ENCODE measurements around the gene ASB13. TPM values are rescaled to one million over a fixed set of nuclear protein-coding genes. Genes with fewer than 3 reads are reported as not detected.

Gene ASB13

DNA sequence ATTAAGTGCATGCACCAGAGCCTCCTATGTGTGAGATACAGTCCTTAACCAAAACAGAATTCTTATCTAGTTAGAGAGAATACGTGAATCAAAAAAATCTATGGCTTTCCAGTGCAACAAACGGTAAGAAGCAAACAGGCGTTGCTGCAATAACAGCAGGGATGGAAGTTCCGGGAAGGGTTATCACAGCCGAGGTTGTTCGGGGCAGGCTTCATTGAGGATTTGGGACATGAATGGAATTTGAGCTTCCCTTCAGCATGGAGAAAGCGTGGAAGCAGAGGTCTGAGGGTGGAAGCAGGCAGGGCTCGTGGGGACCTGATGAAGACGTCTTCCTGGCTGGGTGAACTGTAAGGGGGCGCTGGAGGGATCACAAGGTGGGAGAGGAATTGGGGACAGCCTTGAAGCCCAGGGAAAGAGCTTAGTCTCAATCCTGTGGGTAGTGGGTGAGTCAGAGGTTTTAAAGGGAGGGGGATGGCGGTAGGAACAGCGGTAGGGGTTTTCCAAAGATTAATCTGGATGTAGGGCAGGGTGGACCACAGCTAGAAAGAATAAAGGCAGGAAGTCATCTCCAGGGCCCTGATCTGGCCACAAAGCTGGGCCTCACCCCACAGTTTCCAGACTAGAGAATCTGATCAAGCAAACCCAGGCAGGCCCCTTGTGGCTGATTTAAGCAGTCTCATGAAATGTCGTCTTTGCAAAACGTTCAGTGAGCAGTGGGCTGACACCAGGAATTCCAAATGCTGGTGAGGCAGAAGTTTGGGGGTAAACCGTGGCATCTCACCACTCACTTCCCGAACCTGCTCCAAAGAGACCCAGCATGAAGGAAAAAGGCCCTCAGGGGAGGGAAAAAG lies 76.5 kb downstream of the ASB13 start:
- Histone ChIP-seq H3K9ac (ENCODE audit: low read depth, low read length) (no peak overlapping the region), H3K4me3 (ENCODE audit: low read length) (no peak overlapping the region), H3K4me1 (ENCODE audit: control insufficient read depth, insufficient read depth, low read length) (peaks cover 5% of the 10 kb centered on the region), H3K9me3 (replicated peaks; ENCODE audit: low read length) (no peaks in the 10 kb centered on the region), H3K27me3 (ENCODE audit: control insufficient read depth, insufficient read depth, low read length) (peaks cover 4% of the 10 kb centered on the region), H3K36me3 (ENCODE audit: insufficient read depth, low read length) (no peaks in the 10 kb centered on the region), H3K4me2 (ENCODE audit: low read length) (no peak overlapping the region)

DNA sequence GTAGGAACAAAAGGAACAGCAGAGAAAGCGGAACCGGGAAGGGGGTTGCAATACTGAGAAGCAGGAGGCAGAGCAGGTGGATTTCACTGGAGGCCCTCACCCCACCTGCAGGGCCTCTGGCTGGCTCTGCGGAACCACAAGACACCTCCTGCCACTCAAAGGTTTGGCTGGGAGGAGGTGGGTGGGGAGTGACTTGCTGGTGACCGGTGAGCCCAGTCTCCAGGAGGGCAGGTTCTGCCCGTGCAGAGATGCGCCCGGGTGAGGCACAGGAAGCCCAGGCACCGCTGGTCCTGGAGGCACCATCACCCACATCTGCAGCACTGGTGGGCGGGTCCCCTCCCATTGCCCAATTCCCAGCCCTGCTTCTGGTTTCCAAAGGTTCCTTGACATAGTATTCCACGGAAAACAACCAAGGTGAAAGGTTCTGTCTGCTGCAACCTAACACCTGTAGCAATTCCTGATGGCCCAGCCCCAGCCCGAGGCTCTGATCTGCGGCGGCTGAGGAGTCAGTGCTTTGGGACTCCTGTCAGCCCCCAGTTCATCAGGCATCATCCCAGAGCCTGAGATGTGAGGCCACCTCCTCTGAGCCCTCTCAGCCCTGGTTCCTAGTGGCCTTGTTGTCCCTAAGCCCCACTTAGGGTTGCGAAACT lies 77.3 kb downstream of the ASB13 start:
- no peak overlapping the region for H3K9ac ChIP-seq (ENCODE audit: low read depth, low read length)
- peaks cover 4% of the 10 kb centered on the region for H3K27me3 ChIP-seq (ENCODE audit: control insufficient read depth, insufficient read depth, low read length)
- H3K36me3 ChIP-seq (ENCODE audit: insufficient read depth, low read length), result no peaks in the 10 kb centered on the region
- peaks cover 7% of the 10 kb centered on the region for H3K4me1 ChIP-seq (ENCODE audit: control insufficient read depth, insufficient read depth, low read length)
- H3K9me3 ChIP-seq (replicated peaks; ENCODE audit: low read length), result no peaks in the 10 kb centered on the region
- H3K4me3 ChIP-seq (ENCODE audit: low read length), result no peak overlapping the region
- H3K4me2 ChIP-seq (ENCODE audit: low read length), result no peak overlapping the region

Small RNA genes within 50 kb of the gene (small RNA-seq; reads per million reads assigned to genes)
- gene AL365356.2 (not detected), gene RN7SL445P (not detected)
